HEK293 (cell line): ENCODE results near the gene TIA1.

Experiments used
- TCF7L2 ChIP-seq: IDR thresholded peaks from 2 replicates; pipeline ENCODE4 v1.6.1; 2011; ENCODE audit warnings: low read depth, mild to moderate bottlenecking, inconsistent platforms, low read length, moderate library complexity, borderline replicate concordance
- ZBTB21 ChIP-seq: fragments of 450-650 bp; formaldehyde crosslinking; IDR thresholded peaks from 2 replicates; pipeline ENCODE4 v1.5.1; 2017; ENCODE audit warnings: missing biosample characterization, missing genetic modification characterization
- ZBTB49 ChIP-seq: fragments of 450-650 bp; formaldehyde crosslinking; IDR thresholded peaks from 2 replicates; pipeline ENCODE4 v1.5.1; 2016; ENCODE audit warnings: missing biosample characterization, missing genetic modification characterization, low read depth
- ZFP3 ChIP-seq: fragments of 450-650 bp; formaldehyde crosslinking; IDR thresholded peaks from 2 replicates; pipeline ENCODE4 v1.5.1; 2016; ENCODE audit warnings: low read depth, missing biosample characterization, missing genetic modification characterization
- ZNF114 ChIP-seq: fragments of 450-650 bp; formaldehyde crosslinking; IDR thresholded peaks from 2 replicates; pipeline ENCODE4 v1.5.0; 2017; ENCODE audit warnings: missing biosample characterization, missing genetic modification characterization
- ZNF544 ChIP-seq: fragments of 450-650 bp; formaldehyde crosslinking; IDR thresholded peaks from 2 replicates; pipeline ENCODE4 v1.5.0; 2017; ENCODE audit warnings: missing biosample characterization, missing genetic modification characterization
- ZNF660 ChIP-seq: fragments of 450-650 bp; IDR thresholded peaks from 2 replicates; pipeline ENCODE4 v1.5.1; 2018; ENCODE audit warnings: missing biosample characterization, mild to moderate bottlenecking, missing genetic modification characterization
- TF ChIP-seq, protein P1 (sequence below): fragments of 450-650 bp; formaldehyde crosslinking; IDR thresholded peaks from 2 replicates; pipeline ENCODE4 v1.5.1; 2016; ENCODE audit warnings: missing biosample characterization, missing genetic modification characterization

- no peak for TF ChIP-seq ZNF544 (tag by site-specific recombination)
- no peak for TF ChIP-seq ZBTB21 (tag by site-specific recombination)
- TF ChIP-seq, protein P1, sequence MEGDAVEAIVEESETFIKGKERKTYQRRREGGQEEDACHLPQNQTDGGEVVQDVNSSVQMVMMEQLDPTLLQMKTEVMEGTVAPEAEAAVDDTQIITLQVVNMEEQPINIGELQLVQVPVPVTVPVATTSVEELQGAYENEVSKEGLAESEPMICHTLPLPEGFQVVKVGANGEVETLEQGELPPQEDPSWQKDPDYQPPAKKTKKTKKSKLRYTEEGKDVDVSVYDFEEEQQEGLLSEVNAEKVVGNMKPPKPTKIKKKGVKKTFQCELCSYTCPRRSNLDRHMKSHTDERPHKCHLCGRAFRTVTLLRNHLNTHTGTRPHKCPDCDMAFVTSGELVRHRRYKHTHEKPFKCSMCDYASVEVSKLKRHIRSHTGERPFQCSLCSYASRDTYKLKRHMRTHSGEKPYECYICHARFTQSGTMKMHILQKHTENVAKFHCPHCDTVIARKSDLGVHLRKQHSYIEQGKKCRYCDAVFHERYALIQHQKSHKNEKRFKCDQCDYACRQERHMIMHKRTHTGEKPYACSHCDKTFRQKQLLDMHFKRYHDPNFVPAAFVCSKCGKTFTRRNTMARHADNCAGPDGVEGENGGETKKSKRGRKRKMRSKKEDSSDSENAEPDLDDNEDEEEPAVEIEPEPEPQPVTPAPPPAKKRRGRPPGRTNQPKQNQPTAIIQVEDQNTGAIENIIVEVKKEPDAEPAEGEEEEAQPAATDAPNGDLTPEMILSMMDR = no peak; the same call in 1 of the 2 replicates
- no peak; the same call in 1 of the 2 replicates for TF ChIP-seq ZNF660 (tag by site-specific recombination)
- TF ChIP-seq ZNF114 = no peak
- no peak for TF ChIP-seq ZBTB49 (tag by site-specific recombination)
- TF ChIP-seq TCF7L2 = no peak
- no peak for TF ChIP-seq ZFP3 (tag by site-specific recombination)
Measured at GRCh38 chr2:70248181-70248847, at the start of gene TIA1.
